GM21723 (cell line): ENCODE measurements around the gene CABP7.

Experiments used
- ATAC-seq: cut with Tn5 transposase; IDR thresholded peaks from one replicate; pipeline ENCODE4 v1.9.1; 2021; ENCODE audit warnings: mild to moderate bottlenecking, moderate library complexity; ENCODE audit not compliant: unreplicated experiment

CABP7 gene

GRCh38 chr22:29722151-29722550 lies 2.3 kb downstream of the CABP7 start:
- no peak for ATAC-seq

- ATAC-seq, result no peak
Observed at GRCh38 chr22:29722587-29722986, 2.8 kb downstream of the CABP7 start.

GRCh38 chr22:29723766-29724165 lies 4.0 kb downstream of the CABP7 start:
- no peak for ATAC-seq

GRCh38 chr22:29724843-29725242 lies 5.0 kb downstream of the CABP7 start:
- ATAC-seq, result no peak

GRCh38 chr22:29726106-29726505 lies 6.3 kb downstream of the CABP7 start:
- ATAC-seq, result no peak

GRCh38 chr22:29726512-29727130 lies 6.8 kb downstream of the CABP7 start:
- ATAC-seq, result no peak

GRCh38 chr22:29727131-29727523 lies 7.3 kb downstream of the CABP7 start:
- ATAC-seq, result no peak

- no peak for ATAC-seq
Observed at GRCh38 chr22:29729161-29729560, 9.4 kb downstream of the CABP7 start.

GRCh38 chr22:29731058-29731850 lies 11.5 kb downstream of the CABP7 start:
- ATAC-seq, result no peak

- ATAC-seq, result no peak
Observed at GRCh38 chr22:29732883-29733282, 13.1 kb downstream of the CABP7 start.

GRCh38 chr22:29733362-29734201 lies 13.8 kb downstream of the CABP7 start:
- ATAC-seq, result no peak

- no peak for ATAC-seq
Observed at GRCh38 chr22:29734406-29734805, 14.6 kb downstream of the CABP7 start.

GRCh38 chr22:29734838-29735237 lies 15.0 kb downstream of the CABP7 start:
- no peak for ATAC-seq

- ATAC-seq, result no peak
Observed at GRCh38 chr22:29735416-29735815, 15.6 kb downstream of the CABP7 start.

GRCh38 chr22:29737251-29738117 lies 17.7 kb downstream of the CABP7 start:
- ATAC-seq, result no peak

GRCh38 chr22:29738118-29738815 lies 18.5 kb downstream of the CABP7 start:
- no peak for ATAC-seq

GRCh38 chr22:29739346-29739875 lies 19.6 kb downstream of the CABP7 start:
- ATAC-seq, result no peak

GRCh38 chr22:29740216-29740615 lies 20.4 kb downstream of the CABP7 start:
- no peak for ATAC-seq

- ATAC-seq, result no peak
Observed at GRCh38 chr22:29741926-29742325, 22.1 kb downstream of the CABP7 start.

GRCh38 chr22:29742326-29742725 lies 22.5 kb downstream of the CABP7 start:
- ATAC-seq, result no peak
